GM19455 (cell line): ENCODE results near the gene ADPRM.

Experiments
- ATAC-seq: cut with Tn5 transposase; IDR thresholded peaks from one replicate; pipeline ENCODE4 v1.9.1; 2021; ENCODE audit not compliant: unreplicated experiment

The ADPRM gene

DNA sequence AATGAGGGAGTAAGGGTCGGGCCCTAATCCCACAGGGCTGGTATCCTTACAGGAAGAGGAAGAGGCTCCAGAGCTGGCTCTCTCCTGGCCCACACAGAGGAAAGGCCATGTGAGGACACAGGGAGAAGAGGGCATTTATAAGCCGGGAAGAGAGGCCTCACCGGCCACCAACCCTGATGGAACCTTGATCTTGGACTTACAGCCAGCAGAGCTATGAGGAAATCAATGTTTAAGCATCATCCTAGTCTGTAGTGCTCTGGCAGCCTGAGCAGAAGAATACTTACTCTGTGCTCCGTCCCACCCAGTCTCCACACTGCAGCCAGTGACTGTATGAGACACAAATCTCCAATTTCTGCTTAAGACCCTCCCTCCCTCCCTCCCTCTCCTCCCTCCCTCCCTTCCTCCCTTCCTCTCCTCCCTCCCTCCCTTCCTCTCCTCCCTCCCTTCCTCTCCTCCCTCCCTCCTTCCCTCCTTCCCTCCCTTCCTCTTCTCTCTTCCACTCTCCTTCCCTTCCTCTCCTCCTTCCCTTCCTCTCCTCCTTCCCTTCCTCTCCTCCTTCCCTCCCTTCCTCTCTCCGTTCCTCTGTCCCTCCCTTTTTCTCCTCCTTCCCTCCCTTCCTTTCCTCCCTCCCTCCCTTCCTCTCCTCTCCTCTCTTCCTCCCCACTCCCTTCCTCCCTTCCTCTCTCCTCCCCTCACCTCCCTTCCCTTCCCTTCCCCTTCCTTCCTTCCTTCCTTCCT is 41.3 kb downstream of the ADPRM start:
- no peak for ATAC-seq

DNA sequence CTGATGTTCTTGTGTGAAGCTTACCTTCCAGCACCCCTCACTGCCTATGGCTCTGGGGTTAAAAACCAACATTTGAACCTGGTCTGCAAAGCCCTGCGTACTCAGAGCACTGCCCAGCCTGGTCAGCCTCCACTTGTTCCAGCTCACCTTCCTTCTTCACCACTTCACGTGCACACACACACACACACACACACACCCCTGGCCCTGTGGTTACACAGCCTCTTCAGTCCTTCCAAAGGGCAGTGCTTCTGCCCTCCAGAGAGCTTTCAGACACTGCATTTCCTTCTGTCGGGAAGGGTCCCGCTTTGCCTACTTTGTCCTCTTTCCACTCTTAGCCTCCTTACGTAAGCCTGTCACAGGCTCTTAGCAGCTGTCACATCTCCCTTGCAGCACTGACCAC is 42.0 kb downstream of the ADPRM start:
- ATAC-seq, result no peak

- no peak for ATAC-seq
These were observed 44.2 kb downstream of the ADPRM start for GRCh38 chr17:10741416-10742135.

DNA sequence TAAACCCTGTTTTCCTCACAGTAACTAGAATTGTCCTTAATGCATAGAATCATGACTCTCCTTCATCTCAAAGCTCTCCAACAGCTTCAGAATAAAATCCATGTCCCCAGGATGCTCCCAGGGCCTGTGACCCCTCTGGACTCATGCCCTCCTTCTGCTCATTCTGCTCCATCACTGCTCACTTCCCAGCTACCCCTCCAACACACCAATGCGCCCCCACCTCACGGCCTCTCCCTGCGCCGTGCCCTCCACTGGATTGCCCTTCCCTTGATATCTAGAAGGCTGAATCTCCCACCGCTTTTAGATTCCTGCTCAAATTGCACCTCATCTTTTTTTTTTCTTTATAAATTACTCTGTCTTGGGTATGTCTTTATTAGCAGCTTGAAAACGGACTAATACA is 45.0 kb downstream of the ADPRM start:
- no peak for ATAC-seq

- no peak for ATAC-seq
These were observed 46.1 kb downstream of the ADPRM start for GRCh38 chr17:10743316-10744009.

DNA sequence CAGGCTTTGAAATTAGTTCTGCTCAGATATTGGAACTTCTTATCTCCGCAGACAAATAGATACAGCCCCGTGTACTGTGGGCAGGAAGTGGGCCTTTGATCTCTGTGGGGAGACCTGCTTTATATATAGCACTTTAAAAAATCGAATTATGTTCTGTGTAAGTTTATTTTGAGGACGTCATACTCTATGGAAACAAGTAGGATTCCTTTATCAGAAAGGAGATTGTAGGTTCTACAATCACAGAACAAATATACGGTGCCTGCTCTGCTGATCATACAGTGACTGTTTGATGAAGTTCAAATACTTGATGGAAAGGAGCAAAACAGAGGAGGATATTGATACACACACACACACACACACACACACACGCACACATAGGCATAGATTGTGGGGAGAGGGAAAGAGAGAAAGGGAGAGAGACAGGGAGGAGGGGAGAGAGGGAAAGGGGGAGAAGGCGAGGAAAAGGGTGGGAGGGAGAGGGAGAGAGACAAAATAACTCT is 47.2 kb downstream of the ADPRM start:
- no peak for ATAC-seq

DNA sequence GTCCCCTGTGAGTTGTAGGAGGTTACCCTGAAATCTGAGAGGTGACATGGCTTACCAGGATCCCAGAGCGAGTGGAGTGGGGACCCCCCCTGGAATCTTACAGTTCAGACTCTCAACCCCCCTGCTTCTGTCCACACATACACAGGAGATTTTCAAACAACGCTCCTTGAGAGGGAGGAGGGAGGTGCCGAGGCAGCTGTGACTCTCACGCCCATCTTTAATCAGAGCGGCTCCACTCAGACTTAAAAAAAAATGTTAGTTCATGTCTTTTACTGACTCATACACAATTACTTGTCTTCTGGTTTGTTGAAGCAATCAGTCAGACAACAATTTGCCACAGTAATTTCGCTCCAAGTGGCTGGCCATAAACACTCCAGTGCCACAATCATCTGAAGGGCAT is 47.8 kb downstream of the ADPRM start:
- no peak for ATAC-seq

DNA sequence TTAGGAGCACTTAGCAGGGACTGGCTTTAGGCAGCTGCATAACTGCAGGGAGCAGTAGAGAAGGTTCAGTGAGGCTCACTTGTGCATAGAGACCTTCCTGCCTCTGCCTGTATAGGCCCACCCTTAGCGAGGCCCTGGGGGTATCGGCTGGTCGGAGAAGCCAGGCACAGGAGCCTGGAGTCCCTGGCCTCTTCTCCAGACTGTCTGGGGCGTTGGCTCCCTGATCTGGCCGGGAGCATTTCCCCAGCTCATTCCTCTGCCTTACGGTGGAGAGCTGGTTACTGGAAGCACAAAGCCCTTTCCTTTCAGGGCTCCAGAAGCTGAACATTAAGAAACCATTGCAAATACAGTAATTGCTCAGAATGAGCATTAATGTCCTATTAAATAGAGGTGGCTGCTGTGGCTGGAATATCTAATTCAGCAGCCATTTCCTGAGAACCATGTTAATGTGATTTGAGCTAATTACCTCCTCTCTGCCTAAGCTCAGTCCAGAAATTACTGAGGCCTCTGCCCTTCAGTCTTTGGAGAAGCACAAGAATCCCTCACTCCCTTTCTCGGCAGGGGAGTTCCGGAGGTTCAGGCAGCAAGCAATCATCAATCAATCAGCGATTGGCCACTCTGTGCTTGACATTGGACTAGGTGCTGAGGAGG is 51.3 kb downstream of the ADPRM start:
- ATAC-seq, result no peak

DNA sequence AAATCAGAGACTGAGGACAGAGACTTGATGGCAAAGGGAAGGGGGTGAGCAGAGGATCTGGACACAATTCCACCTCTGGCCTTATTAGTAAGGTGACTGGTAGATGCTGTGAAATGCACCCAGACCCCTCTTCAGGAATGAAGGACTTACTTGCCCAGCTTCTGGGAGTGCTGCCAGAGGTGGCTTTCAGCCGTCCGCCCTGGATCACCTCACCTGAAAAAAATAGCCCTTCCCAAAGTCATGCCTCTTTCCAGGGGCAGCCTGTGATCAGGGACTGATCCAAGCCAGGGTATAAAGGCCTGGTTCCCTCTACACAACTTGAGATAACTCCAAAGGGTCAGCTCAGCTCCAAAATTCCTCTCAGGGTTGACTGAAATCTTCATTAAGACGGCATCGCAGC is 52.8 kb downstream of the ADPRM start:
- no peak for ATAC-seq

GRCh38 chr17:10751563-10751962 is 54.2 kb downstream of the ADPRM start:
- no peak for ATAC-seq

- ATAC-seq, result no peak
These were observed 55.3 kb downstream of the ADPRM start for GRCh38 chr17:10752696-10753095.

DNA sequence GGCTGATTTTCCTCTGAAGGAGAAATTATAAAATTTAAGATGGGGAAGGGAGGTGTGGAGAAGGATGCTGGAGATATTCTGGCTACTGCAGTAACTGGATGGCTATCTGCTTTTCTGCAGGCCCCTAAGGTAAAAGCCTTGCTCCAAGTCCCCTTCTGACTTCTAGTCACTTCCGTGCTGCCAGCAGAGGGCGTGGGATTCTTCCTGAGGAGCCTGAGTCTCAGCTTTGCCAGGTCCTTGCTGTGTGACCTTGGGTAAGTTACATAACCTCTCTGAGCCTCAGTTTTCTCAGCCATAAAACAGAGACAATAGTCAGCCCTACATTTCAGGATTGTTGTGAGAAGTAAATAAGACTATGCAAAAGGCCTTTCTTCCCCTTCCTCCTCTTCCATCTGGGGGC is 56.7 kb downstream of the ADPRM start:
- no peak for ATAC-seq

DNA sequence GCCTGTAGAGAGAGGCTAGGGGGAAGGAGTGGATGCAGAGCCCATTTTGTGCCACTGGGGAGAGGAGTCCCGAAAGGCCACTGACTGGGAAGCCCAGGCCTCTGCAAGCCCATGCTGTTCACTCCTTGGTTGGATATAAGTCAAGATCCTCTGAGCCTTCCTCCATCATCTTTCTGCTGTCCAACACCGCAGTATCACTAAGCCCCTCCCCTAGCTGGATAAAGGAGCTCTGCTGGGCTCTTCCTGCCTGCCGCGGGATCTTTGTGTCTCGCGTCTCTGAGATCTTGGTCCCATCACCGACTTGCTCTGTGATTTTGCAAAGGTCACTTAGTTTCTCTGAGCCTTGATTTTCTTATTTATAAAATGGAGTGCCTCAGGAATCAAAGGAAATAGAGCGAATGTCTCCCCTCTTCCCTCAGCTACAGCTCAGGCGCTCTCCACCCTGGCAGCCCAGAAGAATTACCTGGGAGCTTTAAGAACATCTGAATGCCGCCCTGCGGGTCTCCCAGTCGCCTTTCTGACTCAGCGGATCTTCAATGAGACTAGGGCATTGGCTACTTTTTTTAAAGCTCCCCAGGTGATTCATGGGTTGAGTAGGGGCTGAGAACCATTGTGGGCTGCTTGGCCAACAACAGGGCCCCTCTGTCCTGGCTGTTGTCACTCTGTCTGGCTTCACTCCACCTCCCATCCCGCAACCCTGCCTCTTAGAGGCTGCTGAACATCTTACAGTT is 57.6 kb downstream of the ADPRM start:
- no peak for ATAC-seq

DNA sequence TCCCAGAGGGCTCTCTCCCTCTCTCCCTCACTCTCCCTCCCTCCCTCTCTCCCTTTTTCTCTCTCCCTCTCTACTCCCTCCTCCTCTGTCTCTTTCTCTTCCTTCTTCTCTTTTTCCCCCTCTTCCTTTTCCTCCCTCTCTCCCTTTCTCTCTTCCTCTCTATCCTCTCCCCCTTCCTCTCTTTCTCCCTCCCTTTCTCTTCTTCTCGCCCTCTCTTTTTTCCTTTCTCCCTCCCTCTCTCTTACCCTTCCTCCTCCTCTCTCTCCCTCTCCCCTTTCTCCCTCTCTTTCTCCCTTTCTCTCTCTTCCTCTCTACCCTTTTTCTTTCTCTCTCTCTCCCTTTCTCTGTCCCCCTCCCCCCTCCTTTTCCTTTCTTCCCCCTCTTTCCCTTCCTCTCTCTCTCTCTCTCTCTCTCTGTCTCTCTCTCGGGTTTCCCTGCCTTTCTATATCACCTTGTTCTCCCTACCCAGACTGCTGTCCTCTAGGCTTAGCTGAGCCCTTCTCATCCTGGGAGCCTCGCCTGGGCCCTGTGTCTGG is 58.3 kb downstream of the ADPRM start:
- ATAC-seq, result no peak

DNA sequence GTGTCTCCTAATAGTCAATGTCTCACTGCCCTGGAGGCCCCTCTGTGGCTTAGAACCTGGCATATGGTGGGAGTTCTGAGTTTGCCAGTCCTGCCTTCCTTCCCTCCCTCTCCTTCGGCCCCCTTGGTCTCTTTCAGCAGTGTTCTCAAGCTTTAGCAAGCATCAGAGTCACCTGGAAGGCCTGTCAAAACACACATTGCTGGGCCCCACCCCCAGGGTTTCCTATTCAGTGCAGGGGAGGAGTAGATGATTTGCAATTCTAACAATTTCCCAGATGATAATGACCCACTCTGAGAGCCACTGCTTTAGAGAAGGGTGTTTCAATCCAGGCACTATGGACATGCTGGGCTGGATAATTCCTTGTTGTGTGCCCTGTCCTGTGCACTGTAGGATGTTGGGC is 58.8 kb downstream of the ADPRM start:
- ATAC-seq, result no peak

- no peak for ATAC-seq
These were observed 59.2 kb downstream of the ADPRM start for GRCh38 chr17:10756619-10757018.

DNA sequence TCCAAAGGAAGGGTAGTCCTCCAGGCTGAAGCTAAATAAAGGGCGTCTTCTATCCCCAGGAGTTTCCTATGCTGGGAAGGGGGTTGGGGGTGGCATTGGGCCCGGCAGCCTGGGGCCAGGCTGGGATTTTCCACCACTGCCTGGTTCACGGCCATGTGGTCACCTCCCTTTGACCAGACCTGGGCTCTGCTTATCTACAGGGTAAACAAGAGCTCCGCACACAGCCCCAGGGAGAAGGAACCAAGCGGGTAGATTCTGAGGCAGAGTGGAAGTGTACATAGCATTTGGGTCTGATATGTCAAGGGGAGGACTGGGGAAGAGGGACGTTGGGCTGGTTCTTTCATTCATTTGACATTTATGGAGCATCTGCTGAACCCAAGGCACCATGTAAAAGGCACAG is 59.7 kb downstream of the ADPRM start:
- ATAC-seq, result no peak

GRCh38 chr17:10757647-10758046 is 60.3 kb downstream of the ADPRM start:
- ATAC-seq, result no peak

- ATAC-seq, result no peak
These were observed 60.7 kb downstream of the ADPRM start for GRCh38 chr17:10758062-10758461.
